Prostate gland (tissue), 2 donors: ENCODE results near the gene SIRPB1.
"Not testable (repeated sequence)": the region's sequence is repeated elsewhere in the genome, so short reads cannot be mapped to it uniquely, and the experiment has no call there.

Experiments used
- CTCF ChIP-seq, 4 experiments: fragments of 200-600 bp in 2 of 4; fragments of 450-650 bp in 2 of 4; sonication (generic) in 2 of 4; IDR thresholded peaks; 1 replicate in 3 of 4; 2 replicates in 1 of 4; pipeline ENCODE4 v1.5.1; 2016 to 2019; ENCODE audit warnings: antibody characterized with exemption in 4 of 4, mild to moderate bottlenecking in 2 of 4, moderate library complexity in 2 of 4
- POLR2A ChIP-seq: fragments of 450-650 bp; IDR thresholded peaks from one replicate; pipeline ENCODE4 v1.6.1; 2016; ENCODE audit warnings: antibody characterized with exemption, mild to moderate bottlenecking

- TF ChIP-seq CTCF (IDR thresholded peaks at IDR 0.05); POLR2A: not testable (repeated sequence)
These were observed 42.5 kb downstream of the SIRPB1 start for GRCh38 chr20:1577313-1577712.
